ENCODE measurements around the gene EPB41L5.
"Not testable (repeated sequence)": the region's sequence is repeated elsewhere in the genome, so short reads cannot be mapped to it uniquely, and the experiment has no call there.

The EPB41L5 gene

DNA sequence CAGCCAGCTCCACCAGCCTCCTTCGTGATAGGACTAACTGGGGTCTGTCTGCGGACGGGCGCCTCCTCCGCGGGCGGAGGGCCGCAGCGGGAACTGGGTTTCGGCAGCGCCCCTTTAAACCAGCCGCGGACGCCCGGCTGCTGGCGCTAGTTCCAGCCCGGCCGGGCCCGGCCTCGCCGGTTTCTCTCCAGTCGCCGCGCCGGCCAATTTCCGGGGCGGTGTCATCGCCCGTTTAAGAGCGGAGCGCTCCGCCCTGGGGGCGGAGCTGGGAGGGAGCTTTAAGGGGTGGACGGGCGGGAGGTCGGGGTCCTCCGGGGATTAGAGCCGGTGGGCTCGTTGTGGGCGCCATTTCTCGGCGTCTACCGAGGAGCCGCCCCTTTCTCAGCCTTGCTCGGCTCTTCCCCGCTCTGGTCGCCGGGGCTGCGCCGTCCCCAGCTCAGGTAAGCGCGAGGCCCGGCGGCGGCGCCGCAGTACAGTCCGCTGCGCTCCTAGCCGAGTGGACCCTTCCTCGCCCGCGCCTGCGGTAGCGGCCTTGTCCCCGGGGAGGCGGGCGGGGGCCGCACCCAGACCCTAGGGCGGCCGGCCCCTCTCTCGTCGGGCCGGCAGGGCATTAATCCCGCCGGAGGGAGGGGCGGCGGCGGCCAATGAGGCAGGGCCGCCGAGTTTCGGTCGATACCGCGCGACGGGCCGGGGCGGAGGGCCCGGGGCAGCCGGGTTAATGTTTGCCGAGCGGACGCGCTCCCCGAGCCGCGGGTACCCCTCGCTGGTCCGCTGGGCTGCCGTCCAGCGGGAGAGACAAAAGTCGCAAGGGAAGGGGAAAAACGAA is at the start of gene EPB41L5:
TSS of gene EPB41L5 (plus strand) at position 307 of the 826 bp plus-strand sequence. CDS start 6,008 bp downstream, outside the sequence.
- Histone ChIP-seq H3K4me1 (ENCODE audit: control insufficient read depth, insufficient read depth, low read length) (peaks cover 16% of the 10 kb centered on the region), H3K9ac (ENCODE audit: low read length) (peak within 1 kb of the TSS; percentile 85), H3K4me3 (ENCODE audit: low read length) (peak within 1 kb of the TSS; percentile 93), H3K36me3 (ENCODE audit: control insufficient read depth, insufficient read depth, low read length, severe bottlenecking) (no peaks in the 10 kb centered on the region), H3K9me3 (ENCODE audit: control insufficient read depth, low read length) (no peaks in the 10 kb centered on the region), H3K27me3 (replicated peaks; ENCODE audit: control insufficient read depth, insufficient read depth, low read length) (no peaks in the 10 kb centered on the region)
- peak; percentile 98 for DNase-seq (ENCODE audit: low read depth)

DNA sequence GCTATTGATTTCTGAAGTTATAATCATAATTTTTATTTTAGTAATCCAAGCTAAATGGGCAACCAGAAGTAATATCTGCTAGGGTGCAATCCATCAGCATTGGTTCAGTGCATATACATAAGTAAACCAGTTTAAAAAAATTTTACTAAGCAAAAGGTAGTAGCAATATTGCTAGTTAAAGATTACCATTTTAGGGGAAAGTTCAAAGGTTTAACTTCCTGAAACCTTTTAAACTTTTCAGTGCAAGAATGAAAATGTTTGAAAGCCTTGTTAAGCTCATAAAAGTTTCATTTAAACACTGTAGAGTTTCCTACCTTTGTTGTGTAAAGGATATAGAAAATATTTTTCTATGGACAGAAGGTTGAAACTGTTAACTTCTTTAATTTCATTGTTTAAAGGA is 31.0 kb upstream of the EPB41L5 start:
- Histone ChIP-seq H3K27me3 (replicated peaks; ENCODE audit: control insufficient read depth, insufficient read depth, low read length) (no peaks in the 10 kb centered on the region), H3K4me1 (ENCODE audit: control insufficient read depth, insufficient read depth, low read length) (no peaks in the 10 kb centered on the region), H3K36me3 (ENCODE audit: control insufficient read depth, insufficient read depth, low read length, severe bottlenecking) (peaks cover 5% of the 10 kb centered on the region), H3K9ac (ENCODE audit: low read length) (no peak overlapping the region), H3K4me3 (ENCODE audit: low read length) (no peak overlapping the region), H3K9me3 (ENCODE audit: control insufficient read depth, low read length) (no peaks in the 10 kb centered on the region)
- no peak for DNase-seq (ENCODE audit: low read depth)

DNA sequence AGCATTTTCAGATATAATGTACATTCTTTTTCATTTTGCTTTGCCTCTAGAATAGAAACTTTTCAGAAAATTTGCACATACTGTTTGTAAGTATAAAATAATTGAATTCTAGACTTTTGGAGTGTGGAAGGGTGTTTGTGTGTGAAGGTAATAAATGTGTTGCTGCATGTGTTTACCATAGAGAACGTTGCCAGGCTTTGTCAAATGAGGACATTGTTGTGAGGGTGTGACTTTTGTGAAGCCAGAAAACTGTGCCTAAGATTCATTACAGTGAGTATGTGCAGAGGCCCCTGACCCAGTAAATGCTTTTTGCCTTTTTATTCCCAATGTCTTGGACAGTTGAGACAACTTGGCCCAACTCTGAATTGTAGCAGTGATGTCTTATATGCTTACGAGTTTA is 30.4 kb upstream of the EPB41L5 start:
- DNase-seq (ENCODE audit: low read depth) = no peak
- Histone ChIP-seq H3K4me3 (ENCODE audit: low read length) (no peak overlapping the region), H3K4me1 (ENCODE audit: control insufficient read depth, insufficient read depth, low read length) (no peaks in the 10 kb centered on the region), H3K27me3 (replicated peaks; ENCODE audit: control insufficient read depth, insufficient read depth, low read length) (no peaks in the 10 kb centered on the region), H3K9me3 (ENCODE audit: control insufficient read depth, low read length) (no peaks in the 10 kb centered on the region), H3K36me3 (ENCODE audit: control insufficient read depth, insufficient read depth, low read length, severe bottlenecking) (peaks cover 3% of the 10 kb centered on the region), H3K9ac (ENCODE audit: low read length) (no peak overlapping the region)

DNA sequence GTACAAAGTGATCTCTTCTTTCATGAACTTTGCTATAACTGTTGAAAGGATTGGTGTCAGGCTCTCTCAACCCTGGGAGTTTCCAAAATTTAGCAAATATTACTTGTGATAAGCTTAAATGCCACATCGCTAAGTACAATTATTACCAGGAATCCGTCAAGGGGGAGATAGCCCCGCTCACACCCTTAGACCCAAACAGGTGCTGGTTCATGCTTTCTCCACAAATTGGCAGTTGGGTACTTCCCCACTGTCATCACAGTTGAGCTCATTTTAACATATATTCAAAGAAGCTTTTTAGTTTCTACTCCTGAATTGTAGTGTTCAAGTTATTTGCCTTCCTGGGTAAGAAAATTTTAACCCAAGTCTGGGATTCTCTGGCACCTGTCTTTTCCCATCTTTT is 29.8 kb upstream of the EPB41L5 start:
- no peaks in the 10 kb centered on the region for H3K36me3 ChIP-seq (ENCODE audit: control insufficient read depth, insufficient read depth, low read length, severe bottlenecking)
- no peak overlapping the region for H3K4me3 ChIP-seq (ENCODE audit: low read length)
- H3K4me1 ChIP-seq (ENCODE audit: control insufficient read depth, insufficient read depth, low read length) = no peaks in the 10 kb centered on the region
- DNase-seq (ENCODE audit: low read depth) = no peak
- no peak overlapping the region for H3K9ac ChIP-seq (ENCODE audit: low read length)
- no peaks in the 10 kb centered on the region for H3K9me3 ChIP-seq (ENCODE audit: control insufficient read depth, low read length)
- H3K27me3 ChIP-seq (replicated peaks; ENCODE audit: control insufficient read depth, insufficient read depth, low read length) = no peaks in the 10 kb centered on the region

DNA sequence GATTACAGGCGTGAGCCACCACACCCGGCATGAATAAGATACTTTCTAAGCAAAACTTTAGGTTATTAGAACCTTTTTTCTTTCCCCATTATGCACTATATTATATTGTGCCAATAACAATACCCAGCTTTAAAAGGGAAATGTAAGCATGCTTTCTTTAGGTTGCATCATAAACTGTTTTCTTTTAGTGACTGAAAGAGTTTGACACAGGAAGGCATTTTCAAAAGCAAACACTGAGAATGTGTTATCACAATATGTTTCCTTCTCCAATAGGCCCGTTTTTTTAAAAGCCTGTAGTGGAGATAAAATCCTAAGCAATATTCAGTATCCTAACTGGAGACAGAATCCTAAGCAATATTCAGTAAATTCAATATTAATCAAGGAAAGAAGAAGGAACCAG is 16.7 kb upstream of the EPB41L5 start:
- Histone ChIP-seq H3K9ac (ENCODE audit: low read length) (no peak overlapping the region), H3K9me3 (ENCODE audit: control insufficient read depth, low read length) (no peaks in the 10 kb centered on the region), H3K27me3 (replicated peaks; ENCODE audit: control insufficient read depth, insufficient read depth, low read length) (no peaks in the 10 kb centered on the region), H3K36me3 (ENCODE audit: control insufficient read depth, insufficient read depth, low read length, severe bottlenecking) (no peaks in the 10 kb centered on the region), H3K4me3 (ENCODE audit: low read length) (no peak overlapping the region), H3K4me1 (ENCODE audit: control insufficient read depth, insufficient read depth, low read length) (peaks cover 2% of the 10 kb centered on the region)
- DNase-seq (ENCODE audit: low read depth) = peak; percentile 68

DNA sequence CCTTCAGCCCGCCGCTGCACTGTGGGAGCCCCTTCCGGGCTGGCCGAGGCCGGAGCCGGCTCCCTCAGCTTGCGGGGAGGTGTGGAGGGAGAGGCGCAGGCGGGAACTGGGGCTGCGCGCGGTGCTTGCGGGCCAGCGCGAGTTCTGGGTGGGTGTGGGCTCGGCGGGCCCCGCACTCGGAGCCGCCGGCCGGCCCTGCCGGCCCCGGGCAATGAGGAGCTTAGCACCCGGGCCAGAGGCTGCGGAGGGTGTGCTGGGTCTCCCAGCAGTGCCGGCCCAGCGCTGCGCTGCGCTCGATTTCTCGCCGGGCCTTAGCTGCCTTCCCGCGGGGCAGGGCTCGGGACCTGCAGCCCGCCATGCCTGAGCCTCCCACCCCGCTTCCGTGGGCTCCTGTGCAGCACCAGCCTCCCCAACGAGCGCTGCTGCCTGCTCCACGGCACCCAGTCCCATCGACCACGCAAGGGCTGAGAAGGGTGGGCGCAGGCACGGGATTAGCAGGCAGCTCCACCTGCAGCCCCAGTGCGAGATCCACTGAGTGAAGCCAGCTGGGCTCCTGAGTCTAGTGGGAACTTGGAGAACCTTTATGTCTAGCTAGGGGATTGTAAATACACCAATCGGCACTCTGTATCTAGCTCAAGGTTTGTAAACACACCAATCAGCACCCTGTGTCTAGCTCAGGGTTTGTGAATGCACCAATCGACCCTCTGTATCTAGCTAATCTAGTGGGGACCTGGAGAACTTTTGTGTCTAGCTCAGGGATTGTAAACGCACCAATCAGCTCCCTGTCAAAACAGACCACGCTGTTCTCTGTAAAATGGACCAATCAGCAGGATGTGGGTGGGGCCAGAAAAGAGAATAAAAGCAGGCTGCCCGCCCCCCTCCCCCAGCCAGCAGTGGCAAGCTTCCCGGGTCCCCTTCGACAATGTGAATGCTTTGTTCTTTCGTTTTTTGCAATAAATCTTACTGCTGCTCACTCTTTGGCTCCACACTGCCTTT is 15.7 kb upstream of the EPB41L5 start:
- not testable (repeated sequence) for H3K9ac ChIP-seq (ENCODE audit: low read length); H3K4me3 ChIP-seq (ENCODE audit: low read length); H3K36me3 ChIP-seq (ENCODE audit: control insufficient read depth, insufficient read depth, low read length, severe bottlenecking); H3K9me3 ChIP-seq (ENCODE audit: control insufficient read depth, low read length); DNase-seq (ENCODE audit: low read depth); H3K4me1 ChIP-seq (ENCODE audit: control insufficient read depth, insufficient read depth, low read length); H3K27me3 ChIP-seq (replicated peaks; ENCODE audit: control insufficient read depth, insufficient read depth, low read length)

DNA sequence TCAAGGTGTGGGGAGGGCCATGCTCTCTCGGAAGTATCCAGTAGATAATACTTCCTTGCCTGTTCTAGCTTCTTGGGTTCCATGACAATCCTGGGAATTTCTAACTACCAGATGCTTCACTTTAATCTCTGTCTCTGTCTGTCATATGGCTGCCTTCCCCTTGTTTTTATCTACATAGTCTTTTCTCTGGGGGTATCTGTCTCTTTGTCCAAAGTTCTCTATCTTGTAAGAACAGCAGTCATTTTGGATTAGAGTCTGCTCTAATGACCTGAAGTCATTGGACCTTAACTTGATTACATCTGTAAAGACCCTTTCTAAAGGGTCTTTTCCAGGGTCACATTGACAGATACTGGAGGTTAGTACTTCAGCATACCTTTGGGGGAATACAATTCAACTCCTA is 11.4 kb upstream of the EPB41L5 start:
- no peaks in the 10 kb centered on the region for H3K4me1 ChIP-seq (ENCODE audit: control insufficient read depth, insufficient read depth, low read length)
- no peaks in the 10 kb centered on the region for H3K9me3 ChIP-seq (ENCODE audit: control insufficient read depth, low read length)
- H3K4me3 ChIP-seq (ENCODE audit: low read length) = no peak overlapping the region
- no peaks in the 10 kb centered on the region for H3K36me3 ChIP-seq (ENCODE audit: control insufficient read depth, insufficient read depth, low read length, severe bottlenecking)
- H3K9ac ChIP-seq (ENCODE audit: low read length) = no peak overlapping the region
- no peak for DNase-seq (ENCODE audit: low read depth)
- H3K27me3 ChIP-seq (replicated peaks; ENCODE audit: control insufficient read depth, insufficient read depth, low read length) = no peaks in the 10 kb centered on the region

DNA sequence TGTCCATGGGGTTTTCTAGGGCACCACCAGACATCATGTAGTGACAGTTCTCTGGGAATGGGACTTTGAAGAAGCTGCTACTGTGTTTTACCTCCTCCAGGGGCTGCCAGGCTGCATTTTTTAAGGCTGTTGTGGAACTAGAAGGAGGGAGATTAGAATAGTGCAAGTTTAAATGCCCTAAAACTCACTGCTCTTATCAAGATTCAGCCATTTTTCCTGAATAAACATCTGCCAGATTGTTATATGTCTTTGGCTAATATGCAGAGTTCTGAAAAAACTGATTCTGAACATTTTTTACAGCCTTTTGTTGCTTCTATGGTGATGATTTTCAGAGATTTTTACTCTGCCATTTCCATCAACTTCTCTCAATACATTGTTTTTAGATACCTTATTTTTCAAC is 8.6 kb upstream of the EPB41L5 start:
- Histone ChIP-seq H3K4me3 (ENCODE audit: low read length) (no peak overlapping the region), H3K9me3 (ENCODE audit: control insufficient read depth, low read length) (no peaks in the 10 kb centered on the region), H3K9ac (ENCODE audit: low read length) (no peak overlapping the region), H3K4me1 (ENCODE audit: control insufficient read depth, insufficient read depth, low read length) (no peaks in the 10 kb centered on the region), H3K27me3 (replicated peaks; ENCODE audit: control insufficient read depth, insufficient read depth, low read length) (no peaks in the 10 kb centered on the region), H3K36me3 (ENCODE audit: control insufficient read depth, insufficient read depth, low read length, severe bottlenecking) (no peaks in the 10 kb centered on the region)
- DNase-seq (ENCODE audit: low read depth) = no peak

DNA sequence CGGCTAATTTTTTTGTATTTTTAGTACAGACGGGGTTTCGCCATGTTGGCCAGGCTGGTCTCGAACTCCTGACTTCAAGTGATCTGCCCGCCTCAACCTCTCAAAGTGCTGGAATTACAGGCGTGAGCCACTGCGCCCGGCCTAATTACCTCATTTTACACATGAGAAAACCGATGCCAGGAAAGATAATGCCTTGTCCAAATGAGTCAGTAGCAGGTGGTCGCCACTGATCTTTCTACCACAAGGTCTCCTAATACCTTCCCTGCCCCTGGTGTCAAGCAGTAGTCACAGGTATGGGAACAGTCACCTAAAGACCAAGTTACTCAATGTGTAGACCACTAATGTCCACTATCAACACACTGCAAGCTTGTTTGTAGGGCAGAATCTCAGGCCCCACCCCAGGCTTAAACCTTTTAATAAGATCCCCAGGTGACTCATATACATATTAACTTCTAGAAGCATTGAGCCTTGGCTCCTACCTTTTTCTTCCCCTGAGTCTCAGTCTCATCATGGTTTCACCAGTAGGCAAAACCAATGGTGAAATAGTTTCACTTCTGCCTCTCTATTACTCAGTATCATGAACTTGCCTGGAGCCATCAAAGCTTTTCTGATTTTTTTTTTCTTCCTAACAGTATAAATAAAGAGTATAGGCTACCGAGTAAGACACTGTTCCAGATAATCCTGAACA is 6.9 kb upstream of the EPB41L5 start:
- no peak overlapping the region for H3K9ac ChIP-seq (ENCODE audit: low read length)
- H3K4me1 ChIP-seq (ENCODE audit: control insufficient read depth, insufficient read depth, low read length) = no peaks in the 10 kb centered on the region
- H3K9me3 ChIP-seq (ENCODE audit: control insufficient read depth, low read length) = no peaks in the 10 kb centered on the region
- no peak for DNase-seq (ENCODE audit: low read depth)
- H3K27me3 ChIP-seq (replicated peaks; ENCODE audit: control insufficient read depth, insufficient read depth, low read length) = no peaks in the 10 kb centered on the region
- no peaks in the 10 kb centered on the region for H3K36me3 ChIP-seq (ENCODE audit: control insufficient read depth, insufficient read depth, low read length, severe bottlenecking)
- no peak overlapping the region for H3K4me3 ChIP-seq (ENCODE audit: low read length)

DNA sequence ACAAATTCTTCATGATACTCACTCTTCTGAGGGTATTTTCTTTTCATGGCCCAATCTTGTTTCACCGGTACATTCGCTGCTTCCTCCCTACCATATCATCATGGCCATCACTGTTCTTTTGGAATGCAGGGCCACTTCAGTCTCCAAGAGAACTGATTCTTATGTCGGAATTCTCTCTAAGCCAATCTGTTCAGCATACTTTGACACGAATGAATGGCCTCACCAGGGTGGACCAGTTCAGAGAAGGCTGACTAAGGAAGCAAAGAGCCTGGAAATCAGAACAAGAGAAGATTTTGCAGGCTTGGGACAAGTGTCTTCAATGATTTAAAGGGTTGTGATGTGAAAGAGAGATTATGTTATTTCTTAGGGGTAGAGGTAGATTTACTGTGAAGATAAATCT is 5.0 kb upstream of the EPB41L5 start:
- no peaks in the 10 kb centered on the region for H3K27me3 ChIP-seq (replicated peaks; ENCODE audit: control insufficient read depth, insufficient read depth, low read length)
- H3K36me3 ChIP-seq (ENCODE audit: control insufficient read depth, insufficient read depth, low read length, severe bottlenecking) = no peaks in the 10 kb centered on the region
- no peak overlapping the region for H3K4me3 ChIP-seq (ENCODE audit: low read length)
- peaks cover 5% of the 10 kb centered on the region for H3K4me1 ChIP-seq (ENCODE audit: control insufficient read depth, insufficient read depth, low read length)
- H3K9me3 ChIP-seq (ENCODE audit: control insufficient read depth, low read length) = no peaks in the 10 kb centered on the region
- no peak for DNase-seq (ENCODE audit: low read depth)
- no peak overlapping the region for H3K9ac ChIP-seq (ENCODE audit: low read length)

DNA sequence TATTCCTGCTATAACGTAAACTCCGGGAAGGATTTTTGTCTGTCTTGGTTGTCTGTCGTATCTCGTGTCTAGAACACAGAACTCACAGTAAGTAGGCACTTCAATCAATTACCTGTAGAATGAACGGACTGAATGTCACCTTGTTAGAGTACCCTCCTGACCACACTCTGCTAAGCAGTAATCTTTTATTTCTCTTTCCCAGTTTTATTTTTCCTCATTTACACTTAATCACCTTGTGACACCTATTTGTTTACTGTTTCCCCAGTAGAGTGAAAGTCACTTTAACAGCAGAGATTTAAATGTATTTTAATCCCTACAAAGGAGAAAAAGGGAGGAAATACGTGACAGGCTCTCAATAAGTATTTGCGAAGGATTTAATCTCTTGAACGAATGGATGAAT is 514 bp upstream of the EPB41L5 start:
- H3K4me1 ChIP-seq (ENCODE audit: control insufficient read depth, insufficient read depth, low read length) = peaks cover 16% of the 10 kb centered on the region
- peak overlapping the region; percentile 93 for H3K4me3 ChIP-seq (ENCODE audit: low read length)
- DNase-seq (ENCODE audit: low read depth) = no peak
- H3K27me3 ChIP-seq (replicated peaks; ENCODE audit: control insufficient read depth, insufficient read depth, low read length) = no peaks in the 10 kb centered on the region
- H3K36me3 ChIP-seq (ENCODE audit: control insufficient read depth, insufficient read depth, low read length, severe bottlenecking) = no peaks in the 10 kb centered on the region
- H3K9ac ChIP-seq (ENCODE audit: low read length) = peak overlapping the region; percentile 85
- H3K9me3 ChIP-seq (ENCODE audit: control insufficient read depth, low read length) = no peaks in the 10 kb centered on the region

Data from adipocyte (in vitro differentiated cells).